Esophagus squamous epithelium (tissue), 4 donors: ENCODE measurements around the gene FAM162B.

Experiments
- CTCF ChIP-seq, 6 experiments: fragments of 450-650 bp in 4 of 6; fragments of 200-600 bp in 2 of 6; sonication (generic) in 2 of 6; IDR thresholded peaks; one replicate each; pipeline ENCODE4 v1.5.1; 2016 to 2019; ENCODE audit warnings: antibody characterized with exemption in 6 of 6, mild to moderate bottlenecking in 4 of 6, moderate library complexity in 4 of 6
- POLR2A ChIP-seq, 4 donors: fragments of 450-650 bp; IDR thresholded peaks; one replicate each; pipeline ENCODE4 v1.6.1; 2017; ENCODE audit warnings: antibody characterized with exemption in 4 of 4, mild to moderate bottlenecking in 4 of 4, moderate library complexity in 3 of 4

GRCh38 chr6:116799945-116800344 is 34.4 kb upstream of the FAM162B start:
- TF ChIP-seq CTCF (IDR thresholded peaks at IDR 0.05) = no peak
- no peak for TF ChIP-seq POLR2A (IDR thresholded peaks at IDR 0.05)
